B cell (primary cell): ENCODE results near the gene TRMT112. TPM values are rescaled to one million over a fixed set of nuclear protein-coding genes. Genes with fewer than 3 reads are reported as not detected.

ENCODE experiments used
- ATAC-seq: fragments of 200-7000 bp; cut with Tn5 transposase; one replicate; pipeline ENCODE4 v1.10.0; 2021; ENCODE audit warnings: low read depth, mild to moderate bottlenecking, moderate number of reproducible peaks, moderate library complexity
- CTCF ChIA-PET: fragments of 350-600 bp; sonication (Branson Sonifier 250); formaldehyde crosslinking; loops from one replicate; lab custom pipeline; 2021; ENCODE audit warnings: antibody characterized with exemption, inconsistent platforms; lab: Charles Lee
- POLR2A ChIA-PET: fragments of 350-600 bp; sonication (Branson Sonifier 250); formaldehyde crosslinking; loops from one replicate; lab custom pipeline; 2021; ENCODE audit warnings: antibody characterized with exemption; lab: Charles Lee
- DNase-seq: peaks from one replicate; pipeline ENCODE4 v3.0.0; 2013
- H2AFZ ChIP-seq: 2 replicates; pipeline ENCODE4 v1.6.1; 2012; ENCODE audit warnings: mild to moderate bottlenecking, low read depth, low read length; ENCODE audit not compliant: insufficient read depth, poor library complexity, severe bottlenecking
- H3K27ac ChIP-seq, 2 donors: 1 replicate in 1 of 2; 2 replicates in 1 of 2; pipeline ENCODE4 v1.5.1; 2012 to 2013; ENCODE audit warnings: low read length in 2 of 2, mild to moderate bottlenecking in 2 of 2, moderate library complexity in 1 of 2
- H3K27me3 ChIP-seq, 4 experiments: fragments of 200-600 bp in 1 of 4; sonication (generic) in 1 of 4; replicated peaks in 1 of 4; 1 replicate in 2 of 4; 2 replicates in 2 of 4; pipeline versions ENCODE4 v1.6.1 to v1.7.0; 2013 to 2016; ENCODE audit warnings: low read length in 3 of 4, mild to moderate bottlenecking in 2 of 4, mixed read lengths in 1 of 4, moderate library complexity in 1 of 4; ENCODE audit not compliant: insufficient read depth in 4 of 4, control insufficient read depth in 3 of 4; ENCODE audit errors: control extremely low read depth in 1 of 4
- H3K36me3 ChIP-seq, 2 experiments: replicated peaks in 1 of 2; 1 replicate in 1 of 2; 2 replicates in 1 of 2; pipeline versions ENCODE4 v1.6.1 to v1.7.1; 2013; ENCODE audit warnings: low read length in 1 of 2; ENCODE audit not compliant: insufficient read depth in 2 of 2, control insufficient read depth in 1 of 2; ENCODE audit errors: control extremely low read depth in 1 of 2, extremely low read depth in 1 of 2
- H3K4me1 ChIP-seq, 2 donors: fragments of 200-600 bp in 1 of 2; sonication (generic) in 1 of 2; 1 replicate in 1 of 2; 2 replicates in 1 of 2; pipeline versions ENCODE4 v1.5.1 to v1.6.1; 2013 to 2017; ENCODE audit warnings: low read length in 2 of 2; ENCODE audit not compliant: control insufficient read depth in 2 of 2, insufficient read depth in 2 of 2
- H3K4me2 ChIP-seq: replicated peaks from 2 replicates; pipeline ENCODE3; 2012; ENCODE audit warnings: mild to moderate bottlenecking, low read depth, low read length; ENCODE audit not compliant: poor library complexity, severe bottlenecking
- H3K4me3 ChIP-seq, 5 experiments: fragments of 200-600 bp in 1 of 5; sonication (generic) in 1 of 5; 1 replicate in 3 of 5; 2 replicates in 2 of 5; pipeline versions ENCODE4 v1.5.1 to v1.7.0; 2011 to 2016; ENCODE audit warnings: low read length in 4 of 5, mild to moderate bottlenecking in 4 of 5, low read depth in 2 of 5, control low read depth in 1 of 5, moderate library complexity in 1 of 5; ENCODE audit not compliant: insufficient read depth in 1 of 5; ENCODE audit errors: control extremely low read depth in 1 of 5, extremely low read depth in 1 of 5
- H3K79me2 ChIP-seq: fragments of 200-600 bp; sonication (generic); one replicate; pipeline ENCODE4 v1.6.0; 2016; ENCODE audit warnings: low read length; ENCODE audit not compliant: control insufficient read depth, insufficient read depth
- H3K9ac ChIP-seq: fragments of 200-600 bp; sonication (generic); 2 replicates; pipeline ENCODE4 v1.6.1; 2017; ENCODE audit warnings: mild to moderate bottlenecking, low read length, moderate library complexity
- H3K9me3 ChIP-seq, 3 donors: one replicate each; pipeline versions ENCODE4 v1.6.1 to v1.7.1; 2013; ENCODE audit warnings: low read length in 2 of 3; ENCODE audit not compliant: control insufficient read depth in 2 of 3, insufficient read depth in 1 of 3; ENCODE audit errors: control extremely low read depth in 1 of 3
- H4K20me1 ChIP-seq: 2 replicates; pipeline ENCODE4 v1.6.0; 2012; ENCODE audit warnings: mild to moderate bottlenecking, low read length; ENCODE audit not compliant: insufficient read depth, control insufficient read depth, poor library complexity, severe bottlenecking
- H3K27ac Mint-ChIP-seq: one replicate; pipeline ENCODE4 v1.8.0; 2021; ENCODE audit warnings: mixed read lengths
- H3K27me3 Mint-ChIP-seq: one replicate; pipeline ENCODE4 v1.8.0; 2021; ENCODE audit warnings: mixed read lengths
- H3K4me1 Mint-ChIP-seq: one replicate; pipeline ENCODE4 v1.8.0; 2021; ENCODE audit warnings: mixed read lengths
- H3K4me3 Mint-ChIP-seq: one replicate; pipeline ENCODE4 v1.8.0; 2021; ENCODE audit warnings: mixed read lengths
- H3K9me3 Mint-ChIP-seq: one replicate; pipeline ENCODE4 v1.8.0; 2022; ENCODE audit warnings: mixed read lengths; ENCODE audit not compliant: insufficient read depth
- CTCF ChIP-seq: fragments of 200-600 bp; IDR thresholded peaks from one replicate; pipeline ENCODE4 v1.8.0; 2022; ENCODE audit warnings: antibody characterized with exemption, mild to moderate bottlenecking
- EZH2 ChIP-seq: IDR thresholded peaks from 2 replicates; pipeline ENCODE4 v1.6.1; 2012; ENCODE audit warnings: borderline replicate concordance, low read depth, mild to moderate bottlenecking, moderate library complexity, low read length; ENCODE audit not compliant: insufficient read depth, poor library complexity, severe bottlenecking
- WGBS: methylation state at CpG from one replicate; pipeline ENCODE4 v1.1.5; 2013; ENCODE audit warnings: missing lambda C conversion rate; ENCODE audit not compliant: insufficient coverage; 5-methylcytosine and 5-hydroxymethylcytosine counted together
- intact Hi-C: fragments of 100-400 bp; cut with micrococcal nuclease; formaldehyde crosslinking; loops from one replicate; pipeline ENCODE4 v1.10.0; 2022
- polyA plus RNA-seq: library from polyadenylated mRNA; depleted of rRNA; stranded (reverse); fragments of >200 nt; gene quantifications from 2 replicates; pipeline ENCODE4 v1.2.3, GENCODE V29; 2012
- total RNA-seq, 2 donors: library from RNA; stranded (reverse); fragments of 120-200 nt in 1 of 2; gene quantifications; 1 replicate in 1 of 2; 2 replicates in 1 of 2; pipeline versions ENCODE4 v1.2.3 to v1.2.4, GENCODE V29; 2013 to 2022

The TRMT112 gene
- total and polyA plus RNA-seq, 2 donors (not counting 1 experiment from before 2014, with no cell fraction given), result 133 to 231 TPM

GRCh38 chr11:64339754-64340408, 22.5 kb upstream of the TRMT112 start, which contains the start of gene CCDC88B:
CCDC88B (plus strand) TSS chr11:64340204; CDS start chr11:64340267, 63 bp downstream.
- H3K4me1 Mint-ChIP-seq, result peaks cover 62% of the 10 kb centered on the region
- H4K20me1 ChIP-seq, result peaks cover 42% of the 10 kb centered on the region
- WGBS, result 7% methylated on average over 14 of the region's 16 CpGs

More at GRCh38 chr11:64339754-64340408, 22.5 kb upstream of the TRMT112 start, which contains the start of gene CCDC88B:
- H3K9me3 ChIP-seq, result no peaks in the 10 kb centered on the region
- H3K9me3 Mint-ChIP-seq, result no peaks in the 10 kb centered on the region
- H3K27me3 Mint-ChIP-seq, result no peaks in the 10 kb centered on the region
- peak within 1 kb of the TSS; percentile 94 for H3K27ac Mint-ChIP-seq
- ChIA-PET POLR2A (interaction anchor here (0.5 to 3.4 kb wide), 10 partner anchors 8 to 1158 kb away, joined by 3 to 50 read pairs (median 6); partner anchors contain the start of genes ESRRA, PRDX5, SF1 and TRMT112), CTCF (interaction anchor here (3.3 to 5.5 kb wide), 4 partner anchors 8 to 36 kb away, joined by 14 to 63 read pairs (median 33); partner anchors contain the start of genes ESRRA, PRDX5 and TRMT112)
- H2AFZ ChIP-seq, result peak within 1 kb of the TSS; percentile 56
- H3K36me3 ChIP-seq, result peaks cover 2 to 39% of the 10 kb centered on the region in 2 experiments
- peak within 1 kb of the TSS; percentile 94 for H3K9ac ChIP-seq
- intact Hi-C loops, result loop anchor here (1.0 kb wide), 4 partner anchors 15 to 155 kb away; partner anchors contain the start of genes ESRRA and PRDX5
- H3K27ac ChIP-seq, result peak within 1 kb of the TSS; percentile 89 to 100
- H3K79me2 ChIP-seq, result peaks cover 41% of the 10 kb centered on the region
- DNase-seq (peak; percentile 95), ATAC-seq (peak; percentile 71)
- H3K4me3 ChIP-seq, result peak within 1 kb of the TSS; percentile 16 to 89 (median 81)
- H3K4me3 Mint-ChIP-seq, result peak within 1 kb of the TSS; percentile 89
- no peak for TF ChIP-seq EZH2
- TF ChIP-seq CTCF, result no peak
- H3K4me1 ChIP-seq, result peaks cover 34 to 47% of the 10 kb centered on the region in 2 donors
- H3K27me3 ChIP-seq, result no peaks in the 10 kb centered on the region
- peak within 1 kb of the TSS; percentile 98 for H3K4me2 ChIP-seq
